Mesodermal cell (in vitro differentiated cells): ENCODE measurements around the gene TRIM65.

Experiments
- H3K27ac ChIP-seq: 2 replicates; pipeline ENCODE4 v1.7.0; 2013; ENCODE audit warnings: mild to moderate bottlenecking, low read depth, low read length, moderate library complexity; ENCODE audit not compliant: severe bottlenecking
- H3K36me3 ChIP-seq: 2 replicates; pipeline ENCODE4 v1.7.1; 2013; ENCODE audit warnings: mild to moderate bottlenecking, low read length, moderate library complexity; ENCODE audit not compliant: control insufficient read depth, insufficient read depth
- H3K4me1 ChIP-seq: one replicate; pipeline ENCODE4 v1.7.1; 2013; ENCODE audit warnings: mild to moderate bottlenecking, low read length; ENCODE audit not compliant: insufficient read depth, control insufficient read depth, poor library complexity, severe bottlenecking
- H3K4me3 ChIP-seq: 2 replicates; pipeline ENCODE4 v1.7.0; 2013; ENCODE audit warnings: low read length, control low read depth, mild to moderate bottlenecking; ENCODE audit not compliant: insufficient read depth, poor library complexity, severe bottlenecking; ENCODE audit errors: extremely low read depth
- H3K9me3 ChIP-seq: 2 replicates; pipeline ENCODE4 v1.7.1; 2013; ENCODE audit warnings: mild to moderate bottlenecking, low read length, moderate library complexity; ENCODE audit not compliant: control insufficient read depth
- WGBS, 2 experiments: methylation state at CpG; one replicate each; pipeline ENCODE4 v1.1.5; 2013; ENCODE audit warnings: missing lambda C conversion rate in 2 of 2; ENCODE audit not compliant: insufficient coverage in 2 of 2; 5-methylcytosine and 5-hydroxymethylcytosine counted together

TRIM65 gene

GRCh38 chr17:75904749-75905521 lies 8.2 kb upstream of the TRIM65 start, which contains the start of gene MRPL38:
TSS of gene MRPL38 (minus strand) at chr17:75904884. CDS start at chr17:75904875, 9 bp downstream.
- Histone ChIP-seq H3K27ac (peak within 1 kb of the TSS; percentile 89), H3K4me1 (peaks cover 14% of the 10 kb centered on the region), H3K9me3 (no peaks in the 10 kb centered on the region), H3K36me3 (peaks cover 29% of the 10 kb centered on the region), H3K4me3 (peak within 1 kb of the TSS; percentile 79)
- 5 to 10% methylated on average over 37 to 51 of the region's 69 CpGs for WGBS, 2 experiments

- Histone ChIP-seq H3K27ac (no peak overlapping the region), H3K9me3 (no peaks in the 10 kb centered on the region), H3K4me1 (peaks cover 14% of the 10 kb centered on the region), H3K36me3 (peaks cover 52% of the 10 kb centered on the region), H3K4me3 (no peak overlapping the region)
- WGBS, 2 experiments = 90 to 97% methylated on average over 3 to 6 of the region's 6 CpGs
Measured at GRCh38 chr17:75902406-75902805, 5.7 kb upstream of the TRIM65 start.

GRCh38 chr17:75901727-75902126 lies 5.0 kb upstream of the TRIM65 start:
- Histone ChIP-seq H3K9me3 (no peaks in the 10 kb centered on the region), H3K4me1 (peaks cover 18% of the 10 kb centered on the region), H3K36me3 (peaks cover 52% of the 10 kb centered on the region), H3K27ac (no peak overlapping the region), H3K4me3 (no peak overlapping the region)
- 90% methylated on average over 14 to 18 of the region's 18 CpGs for WGBS, 2 experiments

- WGBS, 2 experiments = 94 to 97% methylated on average over 9 to 10 of the region's 13 CpGs
- H3K4me1 ChIP-seq = peaks cover 18% of the 10 kb centered on the region
- peaks cover 52% of the 10 kb centered on the region for H3K36me3 ChIP-seq
- H3K9me3 ChIP-seq = no peaks in the 10 kb centered on the region
- no peak overlapping the region for H3K27ac ChIP-seq
- H3K4me3 ChIP-seq = no peak overlapping the region
Measured at GRCh38 chr17:75900691-75901533, 4.2 kb upstream of the TRIM65 start.

- Histone ChIP-seq H3K36me3 (peaks cover 52% of the 10 kb centered on the region), H3K4me3 (no peak overlapping the region), H3K9me3 (no peaks in the 10 kb centered on the region), H3K27ac (no peak overlapping the region), H3K4me1 (peaks cover 13% of the 10 kb centered on the region)
- WGBS, 2 experiments = 96 to 98% methylated on average over 20 to 22 of the region's 23 CpGs
Measured at GRCh38 chr17:75899767-75900468, 3.2 kb upstream of the TRIM65 start.

GRCh38 chr17:75899353-75899752 lies 2.6 kb upstream of the TRIM65 start:
- Histone ChIP-seq H3K27ac (no peak overlapping the region), H3K9me3 (no peaks in the 10 kb centered on the region), H3K4me1 (peaks cover 17% of the 10 kb centered on the region), H3K4me3 (no peak overlapping the region), H3K36me3 (peaks cover 52% of the 10 kb centered on the region)
- 97 to 100% methylated on average over 3 to 10 of the region's 13 CpGs for WGBS, 2 experiments

GRCh38 chr17:75898791-75899190 lies 2.0 kb upstream of the TRIM65 start:
- WGBS, 2 experiments = 94 to 98% methylated on average over 11 to 15 of the region's 16 CpGs
- Histone ChIP-seq H3K27ac (no peak overlapping the region), H3K4me1 (peaks cover 14% of the 10 kb centered on the region), H3K4me3 (no peak overlapping the region), H3K36me3 (peaks cover 52% of the 10 kb centered on the region), H3K9me3 (no peaks in the 10 kb centered on the region)

- 86 to 96% methylated on average over 6 to 8 of the region's 8 CpGs for WGBS, 2 experiments
- Histone ChIP-seq H3K4me3 (no peak overlapping the region), H3K4me1 (peaks cover 13% of the 10 kb centered on the region), H3K36me3 (peaks cover 52% of the 10 kb centered on the region), H3K27ac (peak overlapping the region; percentile 69), H3K9me3 (no peaks in the 10 kb centered on the region)
Measured at GRCh38 chr17:75898065-75898464, 1.3 kb upstream of the TRIM65 start.

GRCh38 chr17:75897160-75898019 lies 639 bp upstream of the TRIM65 start:
- Histone ChIP-seq H3K27ac (peak overlapping the region; percentile 69), H3K36me3 (peaks cover 53% of the 10 kb centered on the region), H3K4me3 (peak overlapping the region; percentile 58), H3K9me3 (no peaks in the 10 kb centered on the region), H3K4me1 (peaks cover 9% of the 10 kb centered on the region)
- 55 to 56% methylated on average over 31 to 35 of the region's 37 CpGs for WGBS, 2 experiments
